Mesenchymal stem cell (in vitro differentiated cells and primary cell): ENCODE results near the gene HHEX.

Experiments
- DNase-seq: peaks from one replicate; pipeline ENCODE4 v3.0.0-alpha.2; 2013
- H2AFZ ChIP-seq: one replicate; pipeline ENCODE4 v1.6.1; 2013; ENCODE audit warnings: low read depth, mild to moderate bottlenecking, control low read depth, inconsistent platforms, low read length, moderate library complexity
- H2AK5ac ChIP-seq: 2 replicates; pipeline ENCODE4 v1.6.1; 2013; ENCODE audit warnings: low read length, moderate library complexity, mild to moderate bottlenecking, inconsistent platforms; ENCODE audit not compliant: severe bottlenecking
- H2BK120ac ChIP-seq: one replicate; pipeline ENCODE4 v1.6.1; 2013; ENCODE audit warnings: low read depth, mild to moderate bottlenecking, inconsistent platforms, low read length, moderate library complexity
- H2BK12ac ChIP-seq, 2 experiments: one replicate each; pipeline ENCODE4 v1.6.1; 2013; ENCODE audit warnings: inconsistent platforms in 2 of 2, low read length in 2 of 2, mild to moderate bottlenecking in 2 of 2, moderate library complexity in 2 of 2, control low read depth in 1 of 2
- H2BK15ac ChIP-seq: one replicate; pipeline ENCODE4 v1.6.1; 2013; ENCODE audit warnings: mild to moderate bottlenecking, low read depth, inconsistent platforms; ENCODE audit not compliant: poor library complexity, severe bottlenecking
- H2BK5ac ChIP-seq: 2 replicates; pipeline ENCODE4 v1.6.1; 2013; ENCODE audit warnings: low read depth, mild to moderate bottlenecking, low read length, control low read depth, inconsistent platforms; ENCODE audit not compliant: poor library complexity, severe bottlenecking
- H3K14ac ChIP-seq, 2 experiments: one replicate each; pipeline ENCODE4 v1.6.1; 2013; ENCODE audit warnings: inconsistent platforms in 2 of 2, low read length in 2 of 2, control low read depth in 1 of 2, mild to moderate bottlenecking in 1 of 2, moderate library complexity in 1 of 2
- H3K18ac ChIP-seq, 2 experiments: one replicate each; pipeline ENCODE4 v1.6.1; 2013; ENCODE audit warnings: inconsistent platforms in 2 of 2, low read length in 2 of 2, control low read depth in 1 of 2, low read depth in 1 of 2, mild to moderate bottlenecking in 1 of 2
- H3K23ac ChIP-seq, 2 experiments: one replicate each; pipeline ENCODE4 v1.6.1; 2013; ENCODE audit warnings: inconsistent platforms in 2 of 2, low read length in 2 of 2, mild to moderate bottlenecking in 2 of 2, moderate library complexity in 2 of 2, control low read depth in 1 of 2
- H3K27ac ChIP-seq: 2 replicates; pipeline ENCODE4 v1.5.1; 2013; ENCODE audit warnings: mild to moderate bottlenecking, moderate library complexity, low read length, control low read depth, inconsistent platforms; ENCODE audit not compliant: poor library complexity, severe bottlenecking
- H3K27me3 ChIP-seq, 2 experiments: 2 replicates each; pipeline versions ENCODE4 v1.6.1 to v1.7.0; 2013; ENCODE audit warnings: low read length in 2 of 2, mild to moderate bottlenecking in 2 of 2, moderate library complexity in 2 of 2, control low read depth in 1 of 2, inconsistent platforms in 1 of 2; ENCODE audit not compliant: control insufficient read depth in 1 of 2, insufficient read depth in 1 of 2
- H3K36me3 ChIP-seq, 2 experiments: 2 replicates each; pipeline versions ENCODE4 v1.6.1 to v1.7.0; 2013; ENCODE audit warnings: low read length in 2 of 2, control low read depth in 1 of 2, inconsistent platforms in 1 of 2, low read depth in 1 of 2, mild to moderate bottlenecking in 1 of 2; ENCODE audit not compliant: insufficient read depth in 2 of 2, control insufficient read depth in 1 of 2
- H3K4ac ChIP-seq, 2 experiments: one replicate each; pipeline ENCODE4 v1.6.1; 2013; ENCODE audit warnings: inconsistent platforms in 2 of 2, low read length in 2 of 2, mild to moderate bottlenecking in 2 of 2, moderate library complexity in 2 of 2, control low read depth in 1 of 2, low read depth in 1 of 2
- H3K4me1 ChIP-seq: 2 replicates; pipeline ENCODE4 v1.6.1; 2013; ENCODE audit warnings: low read depth, low read length, control low read depth; ENCODE audit not compliant: control insufficient read depth, insufficient read depth
- H3K4me2 ChIP-seq: 2 replicates; pipeline ENCODE4 v1.6.1; 2013; ENCODE audit warnings: low read length, mild to moderate bottlenecking, inconsistent platforms; ENCODE audit not compliant: poor library complexity, severe bottlenecking
- H3K4me3 ChIP-seq, 2 experiments: 2 replicates each; pipeline versions ENCODE4 v1.5.1 to v1.7.0; 2013; ENCODE audit warnings: low read length in 2 of 2, mild to moderate bottlenecking in 2 of 2, control low read depth in 1 of 2, low read depth in 1 of 2; ENCODE audit not compliant: insufficient read depth in 1 of 2
- H3K79me1 ChIP-seq: replicated peaks from 2 replicates; pipeline ENCODE4 v1.6.1; 2013; ENCODE audit warnings: mild to moderate bottlenecking, control low read depth, low read length, inconsistent platforms; ENCODE audit not compliant: poor library complexity, severe bottlenecking
- H3K9ac ChIP-seq: 2 replicates; pipeline ENCODE4 v1.7.0; 2013; ENCODE audit warnings: mild to moderate bottlenecking, low read length, moderate library complexity
- H3K9me3 ChIP-seq: 2 replicates; pipeline ENCODE4 v1.7.0; 2013; ENCODE audit warnings: mild to moderate bottlenecking, low read length; ENCODE audit not compliant: control insufficient read depth
- H4K8ac ChIP-seq: one replicate; pipeline ENCODE4 v1.6.1; 2013; ENCODE audit warnings: inconsistent platforms, mild to moderate bottlenecking, low read length, moderate library complexity
- H4K91ac ChIP-seq: one replicate; pipeline ENCODE4 v1.6.1; 2013; ENCODE audit warnings: mild to moderate bottlenecking, low read length, inconsistent platforms
- WGBS: methylation state at CpG from one replicate; pipeline ENCODE4 v1.1.7; 2013; ENCODE audit warnings: mixed read lengths; 5-methylcytosine and 5-hydroxymethylcytosine counted together

The HHEX gene

DNA sequence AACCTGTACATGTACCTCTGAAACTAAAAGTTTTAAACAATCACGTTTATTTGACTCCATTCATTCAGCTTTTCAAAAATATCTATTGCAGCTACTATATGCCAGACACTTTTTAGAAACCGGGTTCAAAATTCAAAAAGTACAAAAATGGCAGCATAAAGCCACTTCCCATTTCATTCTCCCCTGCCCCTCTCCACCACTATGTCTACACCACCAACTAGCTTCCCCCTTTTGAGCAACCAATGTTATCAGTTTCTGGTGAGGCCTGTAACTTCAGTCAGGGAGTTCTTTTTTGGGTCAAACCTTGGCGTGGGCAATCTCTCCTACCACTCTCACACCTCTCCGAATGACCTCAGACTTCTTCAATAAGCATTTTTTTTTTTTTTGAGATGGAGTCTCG lies 11.5 kb upstream of the HHEX start:
- Histone ChIP-seq H2BK12ac (no peak overlapping the region), H3K4me1 (no peaks in the 10 kb centered on the region), H3K9me3 (no peaks in the 10 kb centered on the region), H3K4me2 (no peak overlapping the region), H2AK5ac (no peak overlapping the region), H3K27me3 (peaks cover 0 to 7% of the 10 kb centered on the region in 2 experiments), H2BK15ac (no peak overlapping the region), H3K27ac (no peak overlapping the region), H4K91ac (no peak overlapping the region), H2BK5ac (no peak overlapping the region), H3K14ac (no peak overlapping the region), H3K36me3 (no peaks in the 10 kb centered on the region), H2BK120ac (no peak overlapping the region), H3K23ac (no peak overlapping the region), H3K79me1 (no peaks in the 10 kb centered on the region), H4K8ac (no peak overlapping the region), H3K9ac (no peak overlapping the region), H3K18ac (no peak overlapping the region), H3K4ac (no peak overlapping the region), H2AFZ (no peak overlapping the region), H3K4me3 (no peak overlapping the region)
- 96% methylated on average over 5 of the region's 5 CpGs for WGBS
- no peak for DNase-seq

DNA sequence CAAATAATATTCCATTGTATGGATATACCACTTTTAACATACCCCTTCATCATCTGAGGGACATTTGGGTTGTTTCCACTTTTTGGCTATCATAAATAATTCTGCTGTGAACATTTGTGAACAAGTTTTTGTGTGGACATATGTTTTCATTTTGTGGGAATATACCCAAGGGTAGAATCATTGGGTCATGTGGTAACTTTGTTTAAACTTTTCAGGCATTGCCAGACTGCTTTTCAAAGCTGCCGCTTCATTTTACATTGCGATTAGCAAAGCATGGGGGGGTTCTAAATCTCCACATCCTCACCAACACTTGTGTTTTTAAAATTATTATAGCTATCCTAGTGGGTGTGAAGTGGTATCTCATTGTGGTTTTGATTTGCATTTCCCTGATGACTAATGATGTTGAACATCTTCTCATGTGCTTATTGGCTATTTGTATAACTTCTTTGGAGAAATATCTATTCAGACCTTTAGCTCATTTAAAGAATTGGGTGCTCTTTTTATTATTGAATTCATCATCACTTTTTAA lies 8.4 kb upstream of the HHEX start:
- no peak for DNase-seq
- Histone ChIP-seq H2AK5ac (no peak overlapping the region), H3K4me1 (no peaks in the 10 kb centered on the region)

DNA sequence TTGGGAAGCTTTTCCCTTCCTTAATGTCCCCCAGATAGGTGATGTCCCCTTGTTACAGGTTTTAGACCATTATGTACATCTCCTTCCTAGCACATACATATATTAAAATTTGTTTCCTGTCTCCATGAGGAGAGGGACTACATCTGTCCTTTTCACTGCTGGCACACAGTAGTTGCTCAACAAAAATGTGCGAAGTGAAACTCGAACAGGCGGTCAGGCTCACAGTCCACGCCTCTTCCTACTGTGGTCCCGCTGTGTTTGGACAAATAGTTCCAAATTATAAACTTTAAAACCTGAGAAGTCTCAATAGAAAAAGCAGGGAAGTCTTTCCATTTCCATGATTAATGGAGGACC lies 1.2 kb upstream of the HHEX start:
- Histone ChIP-seq H3K9ac (no peak overlapping the region), H2AK5ac (no peak overlapping the region), H3K4me1 (peaks cover 17% of the 10 kb centered on the region), H3K4me3 (peak overlapping the region in 1 of 2 experiments; percentile 72), H2BK15ac (no peak overlapping the region), H3K36me3 (peaks cover 0 to 3% of the 10 kb centered on the region in 2 experiments), H3K79me1 (no peaks in the 10 kb centered on the region), H3K18ac (peak overlapping the region in 1 of 2 experiments; percentile 21), H3K23ac (no peak overlapping the region), H4K91ac (no peak overlapping the region), H3K27me3 (peaks cover 37 to 84% of the 10 kb centered on the region in 2 experiments), H3K4me2 (no peak overlapping the region), H2BK5ac (no peak overlapping the region), H2BK120ac (no peak overlapping the region), H2AFZ (no peak overlapping the region), H3K9me3 (peaks cover 23% of the 10 kb centered on the region), H3K4ac (no peak overlapping the region), H4K8ac (no peak overlapping the region), H3K27ac (no peak overlapping the region), H2BK12ac (no peak overlapping the region), H3K14ac (no peak overlapping the region)
- DNase-seq = no peak
- WGBS = 69% methylated on average over 5 of the region's 5 CpGs

More for the DNA sequence above, 8.4 kb upstream of the HHEX start:
- H2BK12ac ChIP-seq = no peak overlapping the region
- no peak overlapping the region for H3K9ac ChIP-seq
- no peak overlapping the region for H3K4me3 ChIP-seq
- no peak overlapping the region for H2BK15ac ChIP-seq
- H3K23ac ChIP-seq = no peak overlapping the region
- no peak overlapping the region for H3K27ac ChIP-seq
- no peaks in the 10 kb centered on the region for H3K36me3 ChIP-seq
- H3K27me3 ChIP-seq = peaks cover 0 to 36% of the 10 kb centered on the region in 2 experiments
- no peaks in the 10 kb centered on the region for H3K79me1 ChIP-seq
- H4K8ac ChIP-seq = no peak overlapping the region
- H3K4me2 ChIP-seq = no peak overlapping the region
- no peak overlapping the region for H2AFZ ChIP-seq
- no CpG with 5 or more reads among the region's 2 CpGs for WGBS
- H3K18ac ChIP-seq = no peak overlapping the region
- H2BK120ac ChIP-seq = no peak overlapping the region
- no peak overlapping the region for H4K91ac ChIP-seq
- no peak overlapping the region for H2BK5ac ChIP-seq
- H3K9me3 ChIP-seq = peaks cover 23% of the 10 kb centered on the region
- no peak overlapping the region for H3K14ac ChIP-seq
- H3K4ac ChIP-seq = no peak overlapping the region

DNA sequence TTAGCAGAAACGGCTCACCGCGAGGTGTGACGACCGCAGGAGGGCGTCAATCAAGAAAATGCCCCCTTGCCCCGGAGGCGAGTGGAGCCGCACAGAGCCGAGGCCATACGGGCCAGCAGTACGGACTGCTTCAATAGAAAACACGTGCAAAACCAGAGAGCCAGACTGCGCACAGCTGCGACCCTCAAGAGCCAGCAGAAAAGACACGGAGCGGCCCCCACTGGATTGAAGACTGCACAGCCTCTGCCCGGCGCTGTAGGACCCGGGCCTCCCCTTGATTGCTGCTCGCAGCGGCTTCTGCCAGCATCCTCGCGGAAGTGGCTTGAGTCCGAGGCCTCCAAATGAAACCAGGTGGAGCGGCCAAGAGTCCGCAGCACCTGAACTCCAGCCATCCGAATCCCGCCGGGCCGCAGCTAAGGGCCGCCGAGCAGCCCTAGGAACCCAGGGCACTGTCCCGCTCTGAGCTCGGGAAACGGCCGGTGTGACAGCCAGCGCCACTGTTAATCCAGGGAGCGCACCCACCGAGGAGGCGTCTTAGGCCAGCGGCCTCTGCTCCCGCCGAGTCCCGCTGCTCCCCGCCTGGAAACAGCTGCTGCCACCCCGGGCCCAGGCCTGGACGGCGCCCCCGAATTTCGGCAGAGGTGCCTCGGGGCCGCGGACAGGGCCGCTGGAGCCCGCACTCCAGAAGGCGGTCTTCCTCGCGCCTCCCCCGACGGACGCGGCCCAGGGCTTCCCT lies 660 bp upstream of the HHEX start:
- Histone ChIP-seq H4K8ac (peak overlapping the region; percentile 88), H3K9ac (no peak overlapping the region), H3K4me1 (peaks cover 17% of the 10 kb centered on the region), H3K23ac (peak overlapping the region in 1 of 2 experiments; percentile 85), H3K14ac (peak overlapping the region in 1 of 2 experiments; percentile 90), H2AFZ (peak overlapping the region; percentile 94), H2BK12ac (peak overlapping the region in 1 of 2 experiments; percentile 13), H3K4me2 (peak overlapping the region; percentile 77), H3K27ac (no peak overlapping the region), H3K18ac (peak overlapping the region; percentile 66 to 72), H3K36me3 (peaks cover 0 to 3% of the 10 kb centered on the region in 2 experiments), H3K27me3 (peaks cover 37 to 86% of the 10 kb centered on the region in 2 experiments), H2BK120ac (no peak overlapping the region), H2BK5ac (no peak overlapping the region), H3K9me3 (peaks cover 23% of the 10 kb centered on the region), H2BK15ac (no peak overlapping the region), H4K91ac (no peak overlapping the region), H3K79me1 (no peaks in the 10 kb centered on the region), H3K4ac (peak overlapping the region in 1 of 2 experiments; percentile 91), H2AK5ac (no peak overlapping the region), H3K4me3 (peak overlapping the region; percentile 65 to 72)
- 3% methylated on average over 54 of the region's 63 CpGs for WGBS
- DNase-seq = peak; percentile 59
